OCI-LY7 (cell line): ENCODE results near the gene NCEH1. TPM values are rescaled to one million over a fixed set of nuclear protein-coding genes. Genes with fewer than 3 reads are reported as not detected.

Experiments
- BruUV-seq: library from RNA; stranded (reverse); fragments of 400-500 nt; replicated peaks from 2 replicates; lab custom pipeline; 2021; lab: Mats Ljungman, UMichigan
- CTCF ChIA-PET: fragments of 300-600 bp; sonication (Branson Sonifier 250); formaldehyde crosslinking; loops from one replicate; lab custom pipeline; 2022; ENCODE audit warnings: antibody characterized with exemption; ENCODE audit not compliant: unreplicated experiment; lab: Charles Lee
- POLR2A ChIA-PET: fragments of 300-600 bp; sonication (Branson Sonifier 250); formaldehyde crosslinking; loops from one replicate; lab custom pipeline; 2022; ENCODE audit warnings: antibody characterized with exemption; lab: Charles Lee
- DNase-seq: peaks from one replicate; pipeline ENCODE4 v3.0.0-alpha.2; 2015; ENCODE audit warnings: low spot score
- H2AFZ ChIP-seq: fragments of 200-600 bp; sonication (generic), shearing (Covaris generic); 2 replicates; pipeline ENCODE4 v1.6.1; 2014; ENCODE audit warnings: mild to moderate bottlenecking, antibody characterized with exemption, low read length, moderate library complexity
- H3K27ac ChIP-seq: fragments of 200-600 bp; sonication (generic); 2 replicates; pipeline ENCODE4 v1.5.1; 2014; ENCODE audit warnings: mixed run types, low read depth, mild to moderate bottlenecking, moderate library complexity, low read length, inconsistent platforms; ENCODE audit not compliant: poor library complexity, severe bottlenecking
- H3K36me3 ChIP-seq: fragments of 200-600 bp; sonication (generic); 2 replicates; pipeline ENCODE4 v1.6.1; 2014; ENCODE audit warnings: mild to moderate bottlenecking, antibody characterized with exemption, low read length, moderate library complexity, mixed read lengths; ENCODE audit not compliant: insufficient read depth
- H3K4me1 ChIP-seq: fragments of 200-600 bp; sonication (generic); 2 replicates; pipeline ENCODE4 v1.5.1; 2014; ENCODE audit warnings: mild to moderate bottlenecking, low read length; ENCODE audit not compliant: insufficient read depth, poor library complexity, severe bottlenecking
- H3K4me2 ChIP-seq: fragments of 200-600 bp; sonication (generic); 2 replicates; pipeline ENCODE4 v1.6.1; 2014; ENCODE audit warnings: mild to moderate bottlenecking, low read length
- H3K4me3 ChIP-seq: fragments of 200-600 bp; sonication (generic); 2 replicates; pipeline ENCODE4 v1.5.1; 2014; ENCODE audit warnings: mild to moderate bottlenecking, low read depth, low read length; ENCODE audit not compliant: poor library complexity, severe bottlenecking
- H3K79me2 ChIP-seq: fragments of 200-600 bp; sonication (generic); 2 replicates; pipeline ENCODE4 v1.6.1; 2016; ENCODE audit warnings: low read depth, mild to moderate bottlenecking, low read length, moderate library complexity, mixed read lengths; ENCODE audit not compliant: insufficient read depth
- H3K9me2 ChIP-seq: fragments of 200-600 bp; sonication (generic); 2 replicates; pipeline ENCODE4 v1.6.1; 2016; ENCODE audit warnings: mild to moderate bottlenecking, low read length, mixed read lengths; ENCODE audit not compliant: insufficient read depth
- H3K9me3 ChIP-seq: fragments of 200-600 bp; sonication (generic); 2 replicates; pipeline ENCODE4 v1.6.1; 2014; ENCODE audit warnings: mild to moderate bottlenecking, mixed run types, low read length, mixed read lengths
- H4K20me1 ChIP-seq: fragments of 200-600 bp; sonication (generic); 2 replicates; pipeline ENCODE4 v1.6.1; 2014; ENCODE audit warnings: mild to moderate bottlenecking, antibody characterized with exemption, low read length, moderate library complexity, mixed read lengths; ENCODE audit not compliant: insufficient read depth
- CTCF ChIP-seq: fragments of 200-600 bp; sonication (generic); conservative IDR thresholded peaks from 2 replicates; pipeline ENCODE4 v1.5.1; 2014; ENCODE audit warnings: mild to moderate bottlenecking, antibody characterized with exemption, low read length, moderate library complexity, mixed read lengths
- EZH2phosphoT487 ChIP-seq: fragments of 200-600 bp; sonication (generic); IDR thresholded peaks from 2 replicates; pipeline ENCODE4 v1.6.1; 2018; ENCODE audit warnings: low read depth, borderline replicate concordance, mild to moderate bottlenecking, mixed run types, antibody characterized with exemption, low read length, moderate library complexity, mixed read lengths
- intact Hi-C: fragments of 100-400 bp; cut with micrococcal nuclease; formaldehyde crosslinking; loops from one replicate; pipeline ENCODE4 v1.10.0; 2022; ENCODE audit not compliant: unreplicated experiment
- total RNA-seq, 2 experiments: library from RNA; depleted of rRNA in 1 of 2; stranded (reverse); fragments of >200 nt in 1 of 2; shearing (Covaris generic) in 1 of 2; gene quantifications; 2 replicates each; pipeline ENCODE4 v1.2.3, GENCODE V29; 2014 to 2022

Gene NCEH1
- total RNA-seq, 2 experiments from 2014 or later, result 2.7 to 8.2 TPM

GRCh38 chr3:172641291-172641690 lies 69.6 kb downstream of the NCEH1 start:
- intact Hi-C loops, result no loop called here
- H3K4me3 ChIP-seq, result no peak overlapping the region
- H4K20me1 ChIP-seq, result no peaks in the 10 kb centered on the region
- no peaks in the 10 kb centered on the region for H3K9me2 ChIP-seq
- H3K79me2 ChIP-seq, result no peaks in the 10 kb centered on the region
- CTCF ChIA-PET, result interaction anchor here (1.0 kb wide), 1 partner anchor 27 kb away, joined by 4 read pairs; no protein-coding TSS in a partner anchor
- POLR2A ChIA-PET, result no interaction called here
- H3K36me3 ChIP-seq, result no peaks in the 10 kb centered on the region
- no peak overlapping the region for H2AFZ ChIP-seq
- no peak for TF ChIP-seq EZH2phosphoT487
- TF ChIP-seq CTCF, result no peak
- H3K27ac ChIP-seq, result no peak overlapping the region
- no peak overlapping the region for H3K4me2 ChIP-seq
- no peaks in the 10 kb centered on the region for H3K4me1 ChIP-seq
- BruUV-seq, result no TSS peak
- H3K9me3 ChIP-seq, result no peaks in the 10 kb centered on the region
- no peak for DNase-seq

GRCh38 chr3:172640751-172641150 lies 70.1 kb downstream of the NCEH1 start:
- no peak for DNase-seq
- Histone ChIP-seq H2AFZ (no peak overlapping the region), H3K9me2 (no peaks in the 10 kb centered on the region), H3K4me1 (no peaks in the 10 kb centered on the region), H4K20me1 (no peaks in the 10 kb centered on the region), H3K4me2 (no peak overlapping the region), H3K4me3 (no peak overlapping the region), H3K9me3 (no peaks in the 10 kb centered on the region), H3K27ac (no peak overlapping the region), H3K36me3 (0 out of 2 replicates have a peak, but pooled peaks cover 2% of the 10 kb centered on the region), H3K79me2 (no peaks in the 10 kb centered on the region)
- no TSS peak for BruUV-seq
- CTCF ChIA-PET, result interaction anchor here (1.0 kb wide), 1 partner anchor 28 kb away, joined by 4 read pairs; no protein-coding TSS in a partner anchor
- intact Hi-C loops, result no loop called here
- POLR2A ChIA-PET, result interaction anchor here (0.6 kb wide), 1 partner anchor 38 kb away, joined by 3 read pairs; no protein-coding TSS in a partner anchor
- TF ChIP-seq CTCF (no peak), EZH2phosphoT487 (no peak)

- intact Hi-C loops, result no loop called here
- Histone ChIP-seq H3K27ac (no peak overlapping the region), H4K20me1 (no peaks in the 10 kb centered on the region), H3K9me2 (no peaks in the 10 kb centered on the region), H2AFZ (no peak overlapping the region), H3K36me3 (0 out of 2 replicates have a peak, but pooled peaks cover 10% of the 10 kb centered on the region), H3K4me1 (no peaks in the 10 kb centered on the region), H3K9me3 (no peaks in the 10 kb centered on the region), H3K4me2 (no peak overlapping the region), H3K79me2 (no peaks in the 10 kb centered on the region), H3K4me3 (no peak overlapping the region)
- no TSS peak for BruUV-seq
- no peak for DNase-seq
- ChIA-PET CTCF (no interaction called here), POLR2A (interaction anchor here (0.6 kb wide), 2 partner anchors 110 to 120 kb away, joined by 4 read pairs; no protein-coding TSS in a partner anchor)
- no peak for TF ChIP-seq CTCF
- no peak for TF ChIP-seq EZH2phosphoT487
Observed at GRCh38 chr3:172635588-172635987, 75.3 kb downstream of the NCEH1 start.
